ENCODE data around the gene GPR21. TPM values are rescaled to one million over a fixed set of nuclear protein-coding genes. Genes with fewer than 3 reads are reported as not detected.
A peak's percentile ranks its signal among the peaks of the same experiment; 100 is the strongest.

Gene GPR21
- total RNA-seq, 1 donor from 2014 or later, result 4.8 TPM

- Mint-ChIP-seq H3K9me3 (ENCODE audit: low read depth) (no peaks in the 10 kb centered on the region), H3K4me3 (ENCODE audit: unreplicated experiment) (no peak overlapping the region), H3K36me3 (ENCODE audit: low read depth) (peaks cover 26% of the 10 kb centered on the region), H3K4me1 (ENCODE audit: low read depth) (peaks cover 29% of the 10 kb centered on the region), H3K27me3 (ENCODE audit: low read depth) (no peaks in the 10 kb centered on the region), H3K27ac (ENCODE audit: unreplicated experiment) (no peak overlapping the region)
- no peak for DNase-seq (ENCODE audit: low spot score)
- no peak for TF ChIP-seq CTCF (IDR thresholded peaks at IDR 0.05)
These were observed 16.8 kb upstream of the GPR21 start for GRCh38 chr9:123016631-123017030.

GRCh38 chr9:123020796-123021195, 12.7 kb upstream of the GPR21 start:
- Mint-ChIP-seq H3K4me1 (ENCODE audit: low read depth) (peaks cover 17% of the 10 kb centered on the region), H3K27ac (ENCODE audit: unreplicated experiment) (peak overlapping the region; percentile 8), H3K4me3 (ENCODE audit: unreplicated experiment) (peak overlapping the region; percentile 16), H3K27me3 (ENCODE audit: low read depth) (no peaks in the 10 kb centered on the region), H3K9me3 (ENCODE audit: low read depth) (no peaks in the 10 kb centered on the region), H3K36me3 (ENCODE audit: low read depth) (peaks cover 16% of the 10 kb centered on the region)
- no peak for TF ChIP-seq CTCF (IDR thresholded peaks at IDR 0.05)
- DNase-seq (ENCODE audit: low spot score), result no peak

- Mint-ChIP-seq H3K4me3 (ENCODE audit: unreplicated experiment) (no peak overlapping the region), H3K27ac (ENCODE audit: unreplicated experiment) (no peak overlapping the region), H3K27me3 (ENCODE audit: low read depth) (no peaks in the 10 kb centered on the region), H3K36me3 (ENCODE audit: low read depth) (peaks cover 27% of the 10 kb centered on the region), H3K4me1 (ENCODE audit: low read depth) (peaks cover 18% of the 10 kb centered on the region), H3K9me3 (ENCODE audit: low read depth) (no peaks in the 10 kb centered on the region)
- TF ChIP-seq CTCF (IDR thresholded peaks at IDR 0.05), result no peak
- DNase-seq (ENCODE audit: low spot score), result no peak
These were observed 7.0 kb upstream of the GPR21 start for GRCh38 chr9:123026425-123026824.

- H3K36me3 Mint-ChIP-seq (ENCODE audit: low read depth), result peaks cover 23% of the 10 kb centered on the region
- TF ChIP-seq CTCF (IDR thresholded peaks at IDR 0.05), result no peak
- H3K27ac Mint-ChIP-seq (ENCODE audit: unreplicated experiment), result peak overlapping the region; percentile 32
- no peak overlapping the region for H3K4me3 Mint-ChIP-seq (ENCODE audit: unreplicated experiment)
- H3K27me3 Mint-ChIP-seq (ENCODE audit: low read depth), result no peaks in the 10 kb centered on the region
- DNase-seq (ENCODE audit: low spot score), result no peak
- peaks cover 25% of the 10 kb centered on the region for H3K4me1 Mint-ChIP-seq (ENCODE audit: low read depth)
- no peaks in the 10 kb centered on the region for H3K9me3 Mint-ChIP-seq (ENCODE audit: low read depth)
These were observed 6.0 kb upstream of the GPR21 start for GRCh38 chr9:123027517-123027916.

- no peaks in the 10 kb centered on the region for H3K27me3 Mint-ChIP-seq (ENCODE audit: low read depth)
- peaks cover 18% of the 10 kb centered on the region for H3K36me3 Mint-ChIP-seq (ENCODE audit: low read depth)
- H3K4me1 Mint-ChIP-seq (ENCODE audit: low read depth), result peaks cover 32% of the 10 kb centered on the region
- H3K4me3 Mint-ChIP-seq (ENCODE audit: unreplicated experiment), result no peak overlapping the region
- TF ChIP-seq CTCF (IDR thresholded peaks at IDR 0.05), result no peak
- no peak for DNase-seq (ENCODE audit: low spot score)
- no peaks in the 10 kb centered on the region for H3K9me3 Mint-ChIP-seq (ENCODE audit: low read depth)
- no peak overlapping the region for H3K27ac Mint-ChIP-seq (ENCODE audit: unreplicated experiment)
These were observed 5.3 kb upstream of the GPR21 start for GRCh38 chr9:123028136-123028535.

All from chondrocyte (in vitro differentiated cells).